Measurements from ENCODE around the gene CERKL.

DNA sequence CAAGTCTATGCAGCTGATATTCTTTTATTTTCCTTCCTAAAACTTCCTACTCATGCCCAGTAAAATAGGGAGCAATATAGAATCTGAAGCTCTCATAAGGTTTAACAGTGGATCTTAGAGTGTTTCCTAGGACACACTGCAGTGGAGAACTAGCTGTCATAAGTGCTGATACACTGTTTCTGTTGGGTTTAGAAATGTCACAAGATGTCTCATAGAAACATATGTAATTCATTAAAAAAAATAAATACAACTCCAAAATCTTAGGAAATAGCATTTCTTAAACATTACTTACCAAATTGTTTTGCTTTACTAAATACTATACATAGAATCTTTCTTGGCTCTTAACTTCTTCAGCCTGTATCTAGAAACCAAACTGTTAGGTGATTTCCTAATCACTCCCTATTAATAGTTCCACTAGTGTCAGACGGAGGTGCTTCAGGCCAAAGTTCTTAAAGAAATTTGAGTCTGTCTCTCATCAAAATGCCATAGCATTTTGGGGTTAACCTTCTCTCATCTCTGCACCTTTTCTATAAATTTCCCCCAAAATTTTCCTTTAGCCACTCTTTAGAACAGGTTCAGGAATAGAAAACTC lies 93.7 kb downstream of the CERKL start:
- TF ChIP-seq SP1 (IDR thresholded peaks at IDR 0.05): no peak
- TF ChIP-seq SP1 (CRISPR knock-in tag; IDR thresholded peaks at IDR 0.05): no peak
- no peak for TF ChIP-seq HIVEP1 (CRISPR knock-in tag; IDR thresholded peaks at IDR 0.05)
- no peak for TF ChIP-seq ZNF329 (CRISPR knock-in tag; IDR thresholded peaks at IDR 0.05; ENCODE audit: low read depth)
- TF ChIP-seq XRCC5 (optimal IDR thresholded peaks at IDR 0.05; ENCODE audit: low read length): no peak
